GM23338 (cell line): ENCODE data around the gene IL1RAPL2. TPM values are rescaled to one million over a fixed set of nuclear protein-coding genes. Genes with fewer than 3 reads are reported as not detected.
A peak's percentile ranks its signal among the peaks of the same experiment; 100 is the strongest.

ENCODE experiments used
- ATAC-seq: fragments of 200-7000 bp; cut with Tn5 transposase; 3 replicates; pipeline ENCODE4 v1.9.1; 2020
- DNase-seq: peaks from one replicate; pipeline ENCODE4 v3.0.0-alpha.2; 2015; ENCODE audit warnings: low spot score
- H2AFZ ChIP-seq: fragments of 200-600 bp; sonication (generic); 2 replicates; pipeline ENCODE4 v1.8.0; 2016; ENCODE audit warnings: antibody characterized with exemption, mild to moderate bottlenecking, moderate library complexity
- H3F3A ChIP-seq: fragments of 200-600 bp; sonication (generic); replicated peaks from 2 replicates; pipeline ENCODE4 v1.8.0; 2017; ENCODE audit warnings: antibody characterized with exemption, mixed run types, low read depth
- H3K27ac ChIP-seq: fragments of 200-600 bp; sonication (generic); 2 replicates; pipeline ENCODE4 v1.6.1; 2016; ENCODE audit warnings: low read depth
- H3K27me3 ChIP-seq: fragments of 200-600 bp; sonication (generic); 2 replicates; pipeline ENCODE4 v1.8.0; 2016; ENCODE audit warnings: mild to moderate bottlenecking, mixed run types, moderate library complexity; ENCODE audit not compliant: insufficient read depth
- H3K36me3 ChIP-seq: fragments of 200-600 bp; sonication (generic); 2 replicates; pipeline ENCODE4 v1.8.0; 2016; ENCODE audit warnings: mild to moderate bottlenecking; ENCODE audit not compliant: insufficient read depth
- H3K4me1 ChIP-seq: fragments of 200-600 bp; sonication (generic); 2 replicates; pipeline ENCODE4 v1.8.0; 2016; ENCODE audit warnings: mild to moderate bottlenecking, moderate library complexity; ENCODE audit not compliant: insufficient read depth
- H3K4me2 ChIP-seq: fragments of 200-600 bp; sonication (generic); 2 replicates; pipeline ENCODE4 v1.7.1; 2017; ENCODE audit warnings: mixed run types
- H3K4me3 ChIP-seq: fragments of 200-600 bp; sonication (generic); 2 replicates; pipeline ENCODE4 v1.6.1; 2016; ENCODE audit warnings: mixed run types
- H3K79me2 ChIP-seq: fragments of 200-600 bp; sonication (generic); replicated peaks from 2 replicates; pipeline ENCODE4 v1.8.0; 2017; ENCODE audit warnings: mild to moderate bottlenecking; ENCODE audit not compliant: insufficient read depth
- H3K9me2 ChIP-seq: fragments of 200-600 bp; sonication (generic); 2 replicates; pipeline ENCODE4 v1.8.0; 2017; ENCODE audit not compliant: insufficient read depth
- H4K20me1 ChIP-seq: fragments of 200-600 bp; sonication (generic); replicated peaks from 2 replicates; pipeline ENCODE4 v1.8.0; 2017; ENCODE audit warnings: mild to moderate bottlenecking; ENCODE audit not compliant: insufficient read depth
- H3K27ac Mint-ChIP-seq: 2 replicates; pipeline ENCODE4 v1.8.0; 2020; ENCODE audit warnings: inconsistent platforms, mild to moderate bottlenecking, moderate library complexity, mixed read lengths
- H3K27me3 Mint-ChIP-seq: 3 replicates; pipeline ENCODE4 v1.8.0; 2022; ENCODE audit warnings: low read depth, mild to moderate bottlenecking, moderate library complexity, mixed read lengths, inconsistent platforms; ENCODE audit not compliant: insufficient read depth, poor library complexity
- H3K36me3 Mint-ChIP-seq: 3 replicates; pipeline ENCODE4 v1.8.0; 2021; ENCODE audit warnings: low read depth, mild to moderate bottlenecking, inconsistent platforms, moderate library complexity, mixed read lengths
- H3K4me1 Mint-ChIP-seq: 3 replicates; pipeline ENCODE4 v1.8.0; 2020; ENCODE audit warnings: mild to moderate bottlenecking, inconsistent platforms, mixed read lengths
- H3K4me3 Mint-ChIP-seq: 3 replicates; pipeline ENCODE4 v1.8.0; 2021; ENCODE audit warnings: moderate library complexity, mild to moderate bottlenecking, inconsistent platforms, mixed read lengths
- H3K9me3 Mint-ChIP-seq: 3 replicates; pipeline ENCODE4 v1.8.0; 2020; ENCODE audit warnings: moderate library complexity, mild to moderate bottlenecking, inconsistent platforms, mixed read lengths
- CREB1 ChIP-seq: fragments of 250-450 bp; sonication (Bioruptor Pico); IDR thresholded peaks from 2 replicates; pipeline ENCODE4 v1.5.0; 2020; ENCODE audit warnings: low read depth, mild to moderate bottlenecking, moderate library complexity
- CTCF ChIP-seq, 2 experiments: fragments of 200-600 bp in 1 of 2; sonication (generic) in 1 of 2; conservative IDR thresholded peaks; 2 replicates each; pipeline versions ENCODE4 v1.5.1 to v1.6.1; 2016 to 2017; ENCODE audit warnings: antibody characterized with exemption in 2 of 2, low read depth in 2 of 2, mild to moderate bottlenecking in 2 of 2, moderate library complexity in 1 of 2
- EZH2 ChIP-seq: fragments of 200-600 bp; sonication (generic); IDR thresholded peaks from one replicate; pipeline ENCODE4 v1.8.0; 2017; ENCODE audit warnings: antibody characterized with exemption, mild to moderate bottlenecking, low read depth; ENCODE audit not compliant: unreplicated experiment
- EZH2phosphoT487 ChIP-seq: fragments of 200-600 bp; sonication (generic); IDR thresholded peaks from one replicate; pipeline ENCODE4 v1.8.1; 2018; ENCODE audit warnings: antibody characterized with exemption; ENCODE audit not compliant: unreplicated experiment
- JUNB ChIP-seq: IDR thresholded peaks from one replicate; pipeline ENCODE4 v1.6.1; 2016; ENCODE audit warnings: antibody characterized with exemption; ENCODE audit not compliant: unreplicated experiment
- NANOG ChIP-seq: IDR thresholded peaks from 2 replicates; pipeline ENCODE4 v1.6.1; 2016; ENCODE audit warnings: antibody characterized with exemption, borderline replicate concordance
- POLR2AphosphoS5 ChIP-seq: IDR thresholded peaks from 2 replicates; pipeline ENCODE4 v1.6.1; 2016; ENCODE audit warnings: antibody characterized with exemption, low read depth
- STAT1 ChIP-seq: IDR thresholded peaks from one replicate; pipeline ENCODE4 v1.6.1; 2016; ENCODE audit warnings: antibody characterized with exemption; ENCODE audit not compliant: unreplicated experiment
- ZNF114 ChIP-seq: fragments of 250-450 bp; sonication (Bioruptor Pico); IDR thresholded peaks from 2 replicates; pipeline ENCODE4 v1.5.0; 2020; ENCODE audit warnings: mild to moderate bottlenecking, moderate library complexity
- ZNF331 ChIP-seq: fragments of 250-450 bp; sonication (Bioruptor Pico); IDR thresholded peaks from 2 replicates; pipeline ENCODE4 v1.5.0; 2020; ENCODE audit warnings: low read depth, mild to moderate bottlenecking, moderate library complexity
- polyA plus RNA-seq: library from polyadenylated mRNA; unstranded; fragments of >200 nt; fragmentation: Nextera tagmentation; extraction: Ambion mirVana; gene quantifications from 2 replicates; pipeline ENCODE4 v1.2.1, GENCODE V29; 2016
- total RNA-seq: library from RNA; depleted of rRNA; stranded (reverse); fragments of >200 nt; shearing (Covaris generic); gene quantifications from 2 replicates; pipeline ENCODE4 v1.2.3, GENCODE V29; 2014
- TF ChIP-seq, protein P1 (sequence below): IDR thresholded peaks from one replicate; pipeline ENCODE4 v1.6.1; 2018; ENCODE audit warnings: antibody characterized with exemption; ENCODE audit not compliant: unreplicated experiment
- TF ChIP-seq, protein P2 (sequence below): IDR thresholded peaks from 2 replicates; pipeline ENCODE4 v1.6.1; 2016; ENCODE audit warnings: antibody characterized with exemption

Gene IL1RAPL2
- total and polyA plus RNA-seq, 2 experiments from 2014 or later, result 0.80 to 0.94 TPM

- H3K27me3 Mint-ChIP-seq, result no peaks in the 10 kb centered on the region
- H3K9me2 ChIP-seq, result no peaks in the 10 kb centered on the region
- H4K20me1 ChIP-seq, result no peaks in the 10 kb centered on the region
- no peak overlapping the region for H3K4me3 ChIP-seq
- H3K36me3 ChIP-seq, result no peaks in the 10 kb centered on the region
- no peak for ATAC-seq
- no peak overlapping the region for H3K27ac ChIP-seq
- no peak overlapping the region for H2AFZ ChIP-seq
- H3K4me1 Mint-ChIP-seq, result peaks cover 20% of the 10 kb centered on the region; the same call in 2 of the 3 replicates
- no peak overlapping the region for H3K4me3 Mint-ChIP-seq
- H3K36me3 Mint-ChIP-seq, result no peaks in the 10 kb centered on the region
- peaks cover 7% of the 10 kb centered on the region; the same call in 1 of the 2 replicates for H3K4me1 ChIP-seq
- no peak overlapping the region for H3K4me2 ChIP-seq
- no peak for DNase-seq
- H3K27me3 ChIP-seq, result no peaks in the 10 kb centered on the region
- H3F3A ChIP-seq, result no peaks in the 10 kb centered on the region
- no peak overlapping the region for H3K27ac Mint-ChIP-seq
- TF ChIP-seq, protein P1, sequence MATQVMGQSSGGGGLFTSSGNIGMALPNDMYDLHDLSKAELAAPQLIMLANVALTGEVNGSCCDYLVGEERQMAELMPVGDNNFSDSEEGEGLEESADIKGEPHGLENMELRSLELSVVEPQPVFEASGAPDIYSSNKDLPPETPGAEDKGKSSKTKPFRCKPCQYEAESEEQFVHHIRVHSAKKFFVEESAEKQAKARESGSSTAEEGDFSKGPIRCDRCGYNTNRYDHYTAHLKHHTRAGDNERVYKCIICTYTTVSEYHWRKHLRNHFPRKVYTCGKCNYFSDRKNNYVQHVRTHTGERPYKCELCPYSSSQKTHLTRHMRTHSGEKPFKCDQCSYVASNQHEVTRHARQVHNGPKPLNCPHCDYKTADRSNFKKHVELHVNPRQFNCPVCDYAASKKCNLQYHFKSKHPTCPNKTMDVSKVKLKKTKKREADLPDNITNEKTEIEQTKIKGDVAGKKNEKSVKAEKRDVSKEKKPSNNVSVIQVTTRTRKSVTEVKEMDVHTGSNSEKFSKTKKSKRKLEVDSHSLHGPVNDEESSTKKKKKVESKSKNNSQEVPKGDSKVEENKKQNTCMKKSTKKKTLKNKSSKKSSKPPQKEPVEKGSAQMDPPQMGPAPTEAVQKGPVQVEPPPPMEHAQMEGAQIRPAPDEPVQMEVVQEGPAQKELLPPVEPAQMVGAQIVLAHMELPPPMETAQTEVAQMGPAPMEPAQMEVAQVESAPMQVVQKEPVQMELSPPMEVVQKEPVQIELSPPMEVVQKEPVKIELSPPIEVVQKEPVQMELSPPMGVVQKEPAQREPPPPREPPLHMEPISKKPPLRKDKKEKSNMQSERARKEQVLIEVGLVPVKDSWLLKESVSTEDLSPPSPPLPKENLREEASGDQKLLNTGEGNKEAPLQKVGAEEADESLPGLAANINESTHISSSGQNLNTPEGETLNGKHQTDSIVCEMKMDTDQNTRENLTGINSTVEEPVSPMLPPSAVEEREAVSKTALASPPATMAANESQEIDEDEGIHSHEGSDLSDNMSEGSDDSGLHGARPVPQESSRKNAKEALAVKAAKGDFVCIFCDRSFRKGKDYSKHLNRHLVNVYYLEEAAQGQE, result no peak
- H3K79me2 ChIP-seq, result no peaks in the 10 kb centered on the region
- H3K9me3 Mint-ChIP-seq, result no peaks in the 10 kb centered on the region
These were observed 176.4 kb downstream of the IL1RAPL2 start for GRCh38 chrX:104742355-104742754.

DNA sequence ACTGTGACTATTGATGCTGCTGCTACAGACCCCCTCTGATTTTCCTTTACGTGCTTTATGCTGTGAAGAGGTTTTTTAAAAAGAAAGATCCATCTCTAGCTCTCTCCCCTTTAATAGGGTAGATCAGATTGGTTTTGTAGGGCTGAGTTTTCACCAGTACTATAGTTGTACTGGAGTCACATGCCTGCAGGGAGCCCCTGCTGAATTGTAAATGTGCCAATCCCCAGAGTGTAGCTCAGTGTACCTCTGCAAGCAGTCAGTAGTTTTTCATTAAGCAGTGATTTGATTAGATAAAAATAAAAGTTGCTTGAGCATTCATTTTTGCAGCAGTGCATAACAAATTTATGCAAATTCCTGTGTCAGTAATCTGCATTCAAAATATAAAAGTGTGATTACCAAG, 179.2 kb downstream of the IL1RAPL2 start:
- no peaks in the 10 kb centered on the region for H3K9me3 Mint-ChIP-seq
- Histone ChIP-seq H4K20me1 (no peaks in the 10 kb centered on the region), H3K36me3 (no peaks in the 10 kb centered on the region), H3K27ac (no peak overlapping the region), H3K4me3 (no peak overlapping the region), H3K4me1 (peaks cover 10% of the 10 kb centered on the region; the same call in 1 of the 2 replicates), H3K79me2 (no peaks in the 10 kb centered on the region), H3K9me2 (no peaks in the 10 kb centered on the region), H3K4me2 (no peak overlapping the region), H3F3A (no peaks in the 10 kb centered on the region), H3K27me3 (no peaks in the 10 kb centered on the region), H2AFZ (no peak overlapping the region)
- ATAC-seq (peak; percentile 45; the same call in 2 of the 3 replicates), DNase-seq (no peak)
- peak overlapping the region; percentile 67 for H3K27ac Mint-ChIP-seq
- H3K27me3 Mint-ChIP-seq, result no peaks in the 10 kb centered on the region
- no peaks in the 10 kb centered on the region for H3K36me3 Mint-ChIP-seq
- peaks cover 25% of the 10 kb centered on the region for H3K4me1 Mint-ChIP-seq
- no peak overlapping the region for H3K4me3 Mint-ChIP-seq
- TF ChIP-seq NANOG (no peak), CTCF (conservative IDR thresholded peaks at IDR 0.05; ENCODE audit: low read depth in 2 of 2) (no peak), STAT1 (no peak), EZH2phosphoT487 (no peak), EZH2 (no peak), CREB1 (CRISPR knock-in tag) (no peak), ZNF331 (no peak), JUNB (no peak), ZNF114 (CRISPR knock-in tag) (no peak), POLR2AphosphoS5 (no peak)
- TF ChIP-seq, protein P2, sequence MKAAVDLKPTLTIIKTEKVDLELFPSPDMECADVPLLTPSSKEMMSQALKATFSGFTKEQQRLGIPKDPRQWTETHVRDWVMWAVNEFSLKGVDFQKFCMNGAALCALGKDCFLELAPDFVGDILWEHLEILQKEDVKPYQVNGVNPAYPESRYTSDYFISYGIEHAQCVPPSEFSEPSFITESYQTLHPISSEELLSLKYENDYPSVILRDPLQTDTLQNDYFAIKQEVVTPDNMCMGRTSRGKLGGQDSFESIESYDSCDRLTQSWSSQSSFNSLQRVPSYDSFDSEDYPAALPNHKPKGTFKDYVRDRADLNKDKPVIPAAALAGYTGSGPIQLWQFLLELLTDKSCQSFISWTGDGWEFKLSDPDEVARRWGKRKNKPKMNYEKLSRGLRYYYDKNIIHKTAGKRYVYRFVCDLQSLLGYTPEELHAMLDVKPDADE, result no peak
- TF ChIP-seq, protein P1, result no peak
